ENCODE measurements around the gene SMC4. TPM values are rescaled to one million over a fixed set of nuclear protein-coding genes. Genes with fewer than 3 reads are reported as not detected.

Gene SMC4
- polyA plus RNA-seq, 1 of the 3 experiments (the other 2 are of a cell fraction): 26.1 TPM

DNA sequence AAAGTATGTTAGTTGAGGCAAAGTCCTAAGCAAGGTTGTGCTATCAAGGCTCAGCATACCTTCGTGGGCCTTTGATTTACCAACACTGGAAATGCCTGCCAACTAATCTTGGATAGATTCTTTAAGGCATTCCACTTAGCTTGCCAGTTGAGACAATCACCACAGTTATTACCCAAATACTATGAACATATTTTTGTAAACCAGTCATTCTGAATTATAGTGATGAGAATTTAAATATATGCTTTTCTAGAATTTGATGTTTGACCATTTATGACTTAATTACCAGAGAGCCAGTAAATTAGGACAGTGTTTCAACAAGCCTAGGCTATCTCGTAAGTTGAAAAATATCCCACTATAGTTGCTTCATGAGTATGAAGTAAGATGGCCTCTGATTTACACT lies 34.6 kb downstream of the SMC4 start (continued):
- TF ChIP-seq TAF1 (IDR thresholded peaks at IDR 0.05; ENCODE audit: borderline replicate concordance, low read depth, low read length) (no peak), TCF12 (IDR thresholded peaks at IDR 0.05) (no peak)
- TF ChIP-seq, protein P1, sequence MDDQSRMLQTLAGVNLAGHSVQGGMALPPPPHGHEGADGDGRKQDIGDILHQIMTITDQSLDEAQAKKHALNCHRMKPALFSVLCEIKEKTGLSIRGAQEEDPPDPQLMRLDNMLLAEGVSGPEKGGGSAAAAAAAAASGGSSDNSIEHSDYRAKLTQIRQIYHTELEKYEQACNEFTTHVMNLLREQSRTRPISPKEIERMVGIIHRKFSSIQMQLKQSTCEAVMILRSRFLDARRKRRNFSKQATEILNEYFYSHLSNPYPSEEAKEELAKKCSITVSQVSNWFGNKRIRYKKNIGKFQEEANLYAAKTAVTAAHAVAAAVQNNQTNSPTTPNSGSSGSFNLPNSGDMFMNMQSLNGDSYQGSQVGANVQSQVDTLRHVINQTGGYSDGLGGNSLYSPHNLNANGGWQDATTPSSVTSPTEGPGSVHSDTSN (IDR thresholded peaks at IDR 0.05): 0 out of 2 replicates have a peak, but pooled peaks have one; percentile 25

DNA sequence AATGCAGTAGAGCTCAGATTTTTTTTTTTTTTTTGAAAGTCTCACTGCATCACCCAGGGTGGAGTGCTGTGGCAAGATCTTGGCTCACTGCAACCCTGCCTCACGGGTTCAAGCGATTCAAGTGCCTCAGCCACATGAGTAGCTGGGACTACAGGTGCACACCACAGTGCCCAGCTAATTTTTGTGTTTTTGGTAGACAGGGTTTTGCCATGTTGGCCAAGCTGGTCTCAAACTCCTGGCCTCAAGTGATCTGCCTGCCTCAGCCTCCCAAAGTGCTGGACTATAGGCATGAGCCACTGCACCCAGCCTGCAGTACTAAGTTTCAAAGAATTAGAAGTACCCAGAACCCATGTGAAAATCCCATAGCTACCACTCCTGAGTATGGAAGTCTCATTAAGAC lies 35.6 kb downstream of the SMC4 start:
- peaks cover 74 to 85% of the 10 kb centered on the region in 2 experiments for H3K36me3 ChIP-seq (replicated peaks in 1 of 2; ENCODE audit: control insufficient read depth in 1 of 2, insufficient read depth in 2 of 2, low read length in 1 of 2)
- no peaks in the 10 kb centered on the region for H3K9me3 ChIP-seq
- no peaks in the 10 kb centered on the region for H3K9me2 ChIP-seq
- peaks cover 98% of the 10 kb centered on the region for H3K79me2 ChIP-seq (ENCODE audit: insufficient read depth)
- DNase-seq: no peak
- H3K9ac ChIP-seq: no peak overlapping the region
- H3F3A ChIP-seq (replicated peaks; ENCODE audit: insufficient read depth): peaks cover 91% of the 10 kb centered on the region
- ChIA-PET CTCF (interaction anchor here (0.9 to 1.6 kb wide), 2 partner anchors 21 to 395 kb away, joined by 3 to 6 read pairs; no protein-coding TSS in a partner anchor), POLR2A (interaction anchor here (1.1 kb wide), 1 partner anchor 14 kb away, joined by 3 read pairs; the partner anchor contains the start of gene TRIM59)
- no peak overlapping the region for H2AFZ ChIP-seq (ENCODE audit: low read depth)
- H3K4me1 ChIP-seq (ENCODE audit: control insufficient read depth in 1 of 2, insufficient read depth in 2 of 2, low read depth in 1 of 2, low read length in 1 of 2): no peaks in the 10 kb centered on the region
- H3K27me3 ChIP-seq (ENCODE audit: insufficient read depth): no peaks in the 10 kb centered on the region
- WGBS (ENCODE audit: low lambda C conversion rate): 100% methylated on average over 2 of the region's 2 CpGs
- H3K4me2 ChIP-seq: no peak overlapping the region
- peak overlapping the region in 1 of 2 experiments; percentile 43; a peak in 1 of 4 replicates for H3K27ac ChIP-seq (ENCODE audit: low read depth in 2 of 2, low read length in 1 of 2)
- H3K4me3 ChIP-seq (ENCODE audit: low read depth in 2 of 2, low read length in 1 of 2): no peak overlapping the region
- TF ChIP-seq RAD21 (IDR thresholded peaks at IDR 0.05; ENCODE audit: low read length) (no peak), FOXJ3 (CRISPR knock-in tag; IDR thresholded peaks at IDR 0.05) (no peak), NFIC (IDR thresholded peaks at IDR 0.05; ENCODE audit: borderline replicate concordance) (no peak), TEAD4 (IDR thresholded peaks at IDR 0.05; ENCODE audit: borderline replicate concordance, insufficient read depth) (no peak)
- TF ChIP-seq, protein P2, sequence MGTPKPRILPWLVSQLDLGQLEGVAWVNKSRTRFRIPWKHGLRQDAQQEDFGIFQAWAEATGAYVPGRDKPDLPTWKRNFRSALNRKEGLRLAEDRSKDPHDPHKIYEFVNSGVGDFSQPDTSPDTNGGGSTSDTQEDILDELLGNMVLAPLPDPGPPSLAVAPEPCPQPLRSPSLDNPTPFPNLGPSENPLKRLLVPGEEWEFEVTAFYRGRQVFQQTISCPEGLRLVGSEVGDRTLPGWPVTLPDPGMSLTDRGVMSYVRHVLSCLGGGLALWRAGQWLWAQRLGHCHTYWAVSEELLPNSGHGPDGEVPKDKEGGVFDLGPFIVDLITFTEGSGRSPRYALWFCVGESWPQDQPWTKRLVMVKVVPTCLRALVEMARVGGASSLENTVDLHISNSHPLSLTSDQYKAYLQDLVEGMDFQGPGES (IDR thresholded peaks at IDR 0.05; ENCODE audit: low read depth, low read length): no peak
- no peaks in the 10 kb centered on the region for H4K20me1 ChIP-seq (ENCODE audit: insufficient read depth)

DNA sequence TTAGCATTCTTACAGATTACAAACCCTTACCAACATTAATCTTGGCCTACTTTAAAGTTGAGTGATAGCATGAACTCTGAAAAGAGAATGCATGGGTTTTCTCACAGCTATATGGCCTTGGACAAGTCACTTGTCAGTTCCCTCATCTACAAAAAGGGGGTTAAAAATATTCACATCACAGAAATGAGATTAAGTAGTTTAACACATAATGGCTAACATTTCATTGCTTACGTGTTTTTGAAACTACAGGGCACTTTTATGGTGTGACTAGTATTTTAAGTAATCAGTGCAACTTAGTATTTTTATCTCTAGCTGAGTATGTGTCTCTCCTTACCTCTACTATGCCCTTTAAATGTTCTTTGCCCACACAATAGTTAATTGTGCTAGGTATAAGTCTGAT lies 36.3 kb downstream of the SMC4 start:
- 100% methylated on average over 1 of the region's 1 CpG for whole genome bisulfite sequencing (ENCODE audit: low lambda C conversion rate)
- Histone ChIP-seq H3F3A (replicated peaks; ENCODE audit: insufficient read depth) (peaks cover 84% of the 10 kb centered on the region), H3K36me3 (replicated peaks in 1 of 2; ENCODE audit: control insufficient read depth in 1 of 2, insufficient read depth in 2 of 2, low read length in 1 of 2) (peaks cover 68 to 78% of the 10 kb centered on the region in 2 experiments), H3K79me2 (ENCODE audit: insufficient read depth) (peaks cover 98% of the 10 kb centered on the region), H3K27ac (ENCODE audit: low read depth in 2 of 2, low read length in 1 of 2) (peak overlapping the region in 1 of 2 experiments; percentile 20; a peak in 1 of 4 replicates), H2AFZ (ENCODE audit: low read depth) (no peak overlapping the region), H3K4me3 (ENCODE audit: low read depth in 2 of 2, low read length in 1 of 2) (no peak overlapping the region), H3K9ac (no peak overlapping the region), H3K4me2 (no peak overlapping the region), H4K20me1 (ENCODE audit: insufficient read depth) (no peaks in the 10 kb centered on the region), H3K4me1 (ENCODE audit: control insufficient read depth in 1 of 2, insufficient read depth in 2 of 2, low read depth in 1 of 2, low read length in 1 of 2) (no peaks in the 10 kb centered on the region), H3K9me3 (no peaks in the 10 kb centered on the region), H3K9me2 (no peaks in the 10 kb centered on the region), H3K27me3 (ENCODE audit: insufficient read depth) (no peaks in the 10 kb centered on the region)
- TF ChIP-seq RFX5 (IDR thresholded peaks at IDR 0.05; ENCODE audit: low read length) (no peak), FOSL2 (IDR thresholded peaks at IDR 0.05; ENCODE audit: borderline replicate concordance, low read depth) (no peak)
- TF ChIP-seq, protein P3, sequence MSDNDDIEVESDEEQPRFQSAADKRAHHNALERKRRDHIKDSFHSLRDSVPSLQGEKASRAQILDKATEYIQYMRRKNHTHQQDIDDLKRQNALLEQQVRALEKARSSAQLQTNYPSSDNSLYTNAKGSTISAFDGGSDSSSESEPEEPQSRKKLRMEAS (IDR thresholded peaks at IDR 0.05; ENCODE audit: low read depth): no peak
- TF ChIP-seq, protein P4, sequence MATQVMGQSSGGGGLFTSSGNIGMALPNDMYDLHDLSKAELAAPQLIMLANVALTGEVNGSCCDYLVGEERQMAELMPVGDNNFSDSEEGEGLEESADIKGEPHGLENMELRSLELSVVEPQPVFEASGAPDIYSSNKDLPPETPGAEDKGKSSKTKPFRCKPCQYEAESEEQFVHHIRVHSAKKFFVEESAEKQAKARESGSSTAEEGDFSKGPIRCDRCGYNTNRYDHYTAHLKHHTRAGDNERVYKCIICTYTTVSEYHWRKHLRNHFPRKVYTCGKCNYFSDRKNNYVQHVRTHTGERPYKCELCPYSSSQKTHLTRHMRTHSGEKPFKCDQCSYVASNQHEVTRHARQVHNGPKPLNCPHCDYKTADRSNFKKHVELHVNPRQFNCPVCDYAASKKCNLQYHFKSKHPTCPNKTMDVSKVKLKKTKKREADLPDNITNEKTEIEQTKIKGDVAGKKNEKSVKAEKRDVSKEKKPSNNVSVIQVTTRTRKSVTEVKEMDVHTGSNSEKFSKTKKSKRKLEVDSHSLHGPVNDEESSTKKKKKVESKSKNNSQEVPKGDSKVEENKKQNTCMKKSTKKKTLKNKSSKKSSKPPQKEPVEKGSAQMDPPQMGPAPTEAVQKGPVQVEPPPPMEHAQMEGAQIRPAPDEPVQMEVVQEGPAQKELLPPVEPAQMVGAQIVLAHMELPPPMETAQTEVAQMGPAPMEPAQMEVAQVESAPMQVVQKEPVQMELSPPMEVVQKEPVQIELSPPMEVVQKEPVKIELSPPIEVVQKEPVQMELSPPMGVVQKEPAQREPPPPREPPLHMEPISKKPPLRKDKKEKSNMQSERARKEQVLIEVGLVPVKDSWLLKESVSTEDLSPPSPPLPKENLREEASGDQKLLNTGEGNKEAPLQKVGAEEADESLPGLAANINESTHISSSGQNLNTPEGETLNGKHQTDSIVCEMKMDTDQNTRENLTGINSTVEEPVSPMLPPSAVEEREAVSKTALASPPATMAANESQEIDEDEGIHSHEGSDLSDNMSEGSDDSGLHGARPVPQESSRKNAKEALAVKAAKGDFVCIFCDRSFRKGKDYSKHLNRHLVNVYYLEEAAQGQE (IDR thresholded peaks at IDR 0.05; ENCODE audit: low read depth, low read length): no peak
- ChIA-PET CTCF (interaction anchor here (0.9 to 1.6 kb wide), 2 partner anchors 22 to 396 kb away, joined by 3 to 6 read pairs; no protein-coding TSS in a partner anchor), POLR2A (interaction anchor here (1.1 kb wide), 1 partner anchor 14 kb away, joined by 3 read pairs; the partner anchor contains the start of gene TRIM59)
- DNase-seq: no peak

All from SK-N-SH (cell line).